Aorta (tissue), 5 donors: ENCODE measurements around the gene PPL. TPM values are rescaled to one million over a fixed set of nuclear protein-coding genes. Genes with fewer than 3 reads are reported as not detected.
"Not testable (repeated sequence)": the region's sequence is repeated elsewhere in the genome, so short reads cannot be mapped to it uniquely, and the experiment has no call there.

Experiments
- ATAC-seq: fragments of 200-7000 bp; cut with Tn5 transposase; one replicate; pipeline ENCODE4 v1.9.1; 2022; ENCODE audit warnings: moderate library complexity; ENCODE audit not compliant: low FRiP score
- DNase-seq, 2 donors: peaks; one replicate each; pipeline ENCODE4 v3.0.0-alpha.2; 2020
- H3K27ac ChIP-seq, 2 donors: one replicate each; pipeline ENCODE4 v1.5.1; 2013; ENCODE audit warnings: low read length in 2 of 2, mild to moderate bottlenecking in 2 of 2, moderate library complexity in 2 of 2, control low read depth in 1 of 2, inconsistent platforms in 1 of 2, low read depth in 1 of 2
- H3K27me3 ChIP-seq, 2 donors: one replicate each; pipeline ENCODE4 v1.6.1; 2013; ENCODE audit warnings: control low read depth in 1 of 2, low read length in 1 of 2, mild to moderate bottlenecking in 1 of 2, moderate library complexity in 1 of 2; ENCODE audit not compliant: insufficient read depth in 2 of 2, control insufficient read depth in 1 of 2
- H3K36me3 ChIP-seq, 2 donors: one replicate each; pipeline ENCODE4 v1.6.1; 2013; ENCODE audit warnings: control low read depth in 1 of 2, low read length in 1 of 2, mild to moderate bottlenecking in 1 of 2; ENCODE audit not compliant: insufficient read depth in 2 of 2, control insufficient read depth in 1 of 2
- H3K4me1 ChIP-seq, 2 donors: one replicate each; pipeline ENCODE4 v1.6.1; 2013; ENCODE audit warnings: low read length in 2 of 2, control low read depth in 1 of 2, mild to moderate bottlenecking in 1 of 2, moderate library complexity in 1 of 2; ENCODE audit not compliant: insufficient read depth in 2 of 2, control insufficient read depth in 1 of 2
- H3K4me3 ChIP-seq, 2 donors: one replicate each; pipeline ENCODE4 v1.5.1; 2013; ENCODE audit warnings: low read length in 2 of 2, control low read depth in 1 of 2, mild to moderate bottlenecking in 1 of 2
- H3K9me3 ChIP-seq: one replicate; pipeline ENCODE4 v1.6.1; 2013; ENCODE audit warnings: mild to moderate bottlenecking, low read length; ENCODE audit not compliant: control insufficient read depth
- WGBS, 2 donors: extraction: QIAGEN DNeasy Blood & Tissue Kit; methylation state at CpG; one replicate each; pipeline ENCODE4 v1.1.7; 2013; 5-methylcytosine and 5-hydroxymethylcytosine counted together
- intact Hi-C, 2 donors: fragments of 100-400 bp; cut with DNase I; formaldehyde crosslinking; loops; one replicate each; pipeline versions ENCODE4 v1.14.2 to v1.15.0; 2022
- polyA plus RNA-seq, 2 donors: library from polyadenylated mRNA; stranded (reverse); fragments of 200-250 nt; gene quantifications; one replicate each; pipeline ENCODE4 v1.2.3, GENCODE V29; 2013
- total RNA-seq, 2 donors: library from RNA; stranded (reverse); fragmentation: NEBNext Ultra II Directional; extraction: Animal tissue kit (Norgen Biotek cat#: 25700); gene quantifications; one replicate each; pipeline ENCODE4 v1.2.1, GENCODE V29; 2021
- donor health status: healthy with polysubstance abuse.
- donor health status: Bipolar disorder and iron deficiency.
- donor health status: DM: no; HTN: no; CAD: no.
- donor health status: DM: no; HTN: no; CAD: no.
- donor health status: DM: yes; HTN: yes; CAD: no.

The PPL gene
- total and polyA plus RNA-seq, 4 donors = 5.9 to 23.9 (median 17.4) TPM

DNA sequence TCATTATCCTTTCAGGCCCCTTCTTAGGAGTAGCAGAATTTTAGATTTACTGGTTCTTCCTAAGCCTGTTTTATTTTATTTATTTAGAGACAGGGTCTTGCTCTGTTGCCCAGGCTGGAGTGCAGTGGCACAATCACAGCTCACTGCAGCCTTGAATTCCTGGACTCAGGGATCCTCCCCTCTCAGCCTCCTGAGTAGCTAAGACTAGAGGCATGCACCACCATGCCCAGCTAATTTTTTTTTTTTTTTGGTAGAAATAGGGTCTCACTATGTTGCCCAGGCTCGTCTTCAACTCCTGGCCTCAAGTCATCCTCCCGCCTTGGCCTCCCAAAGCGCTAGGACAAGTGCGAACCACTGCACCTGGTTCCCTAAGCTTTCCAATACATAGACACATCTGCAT, 7.3 kb downstream of the PPL start:
- DNase-seq, intact Hi-C loops: not testable (repeated sequence)
- WGBS, 2 donors = 96 to 100% methylated on average over 4 of the region's 4 CpGs

DNA sequence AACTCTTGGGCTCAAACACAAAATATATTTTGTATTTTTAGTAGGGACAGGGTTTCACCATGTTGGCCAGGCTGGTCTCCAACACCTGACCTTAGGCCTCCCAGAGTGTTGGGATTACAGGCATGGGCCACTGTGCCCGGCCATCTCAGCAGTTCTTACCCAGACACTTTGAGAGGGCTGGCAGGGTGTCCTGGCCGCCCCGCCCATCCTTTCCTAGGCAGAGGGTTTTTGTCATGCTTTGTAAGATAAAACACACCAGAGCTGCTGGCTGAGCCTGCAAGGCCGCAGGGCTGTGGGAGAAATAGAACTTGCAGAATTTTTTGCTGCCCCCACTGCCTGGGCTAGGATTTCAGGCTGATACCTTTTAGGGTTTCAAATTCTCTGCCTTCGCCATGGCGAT, 8.7 kb downstream of the PPL start:
- no peak for ATAC-seq
- WGBS, 2 donors = 94 to 95% methylated on average over 6 of the region's 6 CpGs
- DNase-seq = no peak

More for the DNA sequence above, 7.3 kb downstream of the PPL start:
- not testable (repeated sequence) for H3K27me3 ChIP-seq, H3K27ac ChIP-seq, ATAC-seq, H3K9me3 ChIP-seq, H3K4me1 ChIP-seq, H3K36me3 ChIP-seq, H3K4me3 ChIP-seq

DNA sequence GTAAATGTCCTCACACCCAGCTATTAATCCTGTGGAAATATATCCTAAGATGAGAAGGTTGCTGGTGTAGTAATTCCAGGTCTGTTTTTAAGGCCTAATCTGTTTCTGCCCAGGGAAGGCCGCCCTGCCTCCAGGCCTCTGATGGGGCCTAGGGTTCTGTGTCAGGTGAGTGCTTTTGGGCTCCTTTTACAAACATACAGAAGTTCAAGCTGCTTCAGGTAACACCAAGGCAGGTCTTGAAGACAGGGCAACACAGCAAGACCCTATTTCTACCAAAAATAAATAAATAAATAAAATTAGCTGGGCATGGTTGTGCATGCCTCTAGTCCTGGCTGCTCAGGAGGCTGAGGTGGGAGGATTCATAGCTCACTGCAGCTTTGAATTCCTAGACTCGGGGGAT, 9.3 kb downstream of the PPL start:
- ATAC-seq (no peak), DNase-seq (no peak)

More for the DNA sequence above, 8.7 kb downstream of the PPL start:
- Histone ChIP-seq H3K9me3 (no peaks in the 10 kb centered on the region), H3K4me1 (no peaks in the 10 kb centered on the region), H3K27ac (no peak overlapping the region), H3K27me3 (no peaks in the 10 kb centered on the region), H3K4me3 (no peak overlapping the region), H3K36me3 (no peaks in the 10 kb centered on the region)
- intact Hi-C loops = no loop called here

DNA sequence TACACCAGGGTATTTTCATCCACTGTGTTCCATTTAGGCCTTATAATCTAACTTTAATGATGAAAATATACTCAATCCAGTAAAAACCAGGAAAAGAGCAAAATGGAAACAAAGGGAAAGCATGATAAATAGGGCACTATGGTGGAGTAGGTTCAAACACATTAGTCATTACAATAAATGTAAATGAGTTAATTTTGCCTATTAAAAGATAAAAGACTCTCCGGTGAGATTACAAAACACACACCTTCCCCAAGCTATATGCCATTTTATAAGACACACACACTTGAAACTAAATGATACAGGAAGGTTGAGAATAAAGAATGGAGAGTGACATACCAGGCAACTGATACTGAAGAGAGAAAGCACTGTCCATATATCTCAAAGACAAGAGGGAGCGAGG, 10.0 kb downstream of the PPL start:
- intact Hi-C loops = no loop called here
- WGBS, 2 donors = 96% methylated on average over 2 of the region's 2 CpGs

More for the DNA sequence above, 9.3 kb downstream of the PPL start:
- WGBS, 2 donors = 71 to 100% methylated on average over 2 of the region's 2 CpGs
- no peaks in the 10 kb centered on the region for H3K4me1 ChIP-seq
- no peaks in the 10 kb centered on the region for H3K9me3 ChIP-seq
- intact Hi-C loops = no loop called here
- H3K27ac ChIP-seq = no peak overlapping the region
- no peak overlapping the region for H3K4me3 ChIP-seq
- no peaks in the 10 kb centered on the region for H3K36me3 ChIP-seq
- H3K27me3 ChIP-seq = no peaks in the 10 kb centered on the region

DNA sequence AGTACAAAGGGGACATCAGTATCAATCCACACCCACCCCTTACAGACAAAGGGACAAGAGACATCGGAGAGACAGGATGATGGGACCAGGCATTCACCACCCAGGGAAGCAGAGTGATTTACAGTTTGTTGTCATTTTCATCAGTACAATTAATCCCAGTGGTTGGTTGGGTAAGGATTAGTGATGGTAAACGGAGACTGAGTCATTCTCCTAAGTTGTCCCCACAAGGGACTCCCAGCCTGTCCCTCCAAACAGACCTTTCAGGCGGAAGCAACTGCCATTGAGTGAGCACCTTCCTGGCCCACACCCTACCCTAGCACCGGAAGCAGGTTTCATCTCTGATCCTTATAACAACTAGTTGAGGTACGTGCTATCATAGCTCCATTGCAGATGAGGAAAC, 11.2 kb downstream of the PPL start:
- Histone ChIP-seq H3K36me3 (no peaks in the 10 kb centered on the region), H3K4me1 (no peaks in the 10 kb centered on the region), H3K27me3 (no peaks in the 10 kb centered on the region), H3K27ac (no peak overlapping the region), H3K9me3 (no peaks in the 10 kb centered on the region), H3K4me3 (no peak overlapping the region)
- intact Hi-C loops = no loop called here
- no peak for DNase-seq
- no peak for ATAC-seq
- WGBS, 2 donors = 93 to 96% methylated on average over 5 of the region's 5 CpGs

More for the DNA sequence above, 10.0 kb downstream of the PPL start:
- no peak for ATAC-seq
- H3K27me3 ChIP-seq = no peaks in the 10 kb centered on the region
- DNase-seq = no peak
- H3K36me3 ChIP-seq = no peaks in the 10 kb centered on the region
- H3K4me3 ChIP-seq = no peak overlapping the region
- no peaks in the 10 kb centered on the region for H3K4me1 ChIP-seq
- no peaks in the 10 kb centered on the region for H3K9me3 ChIP-seq
- H3K27ac ChIP-seq = no peak overlapping the region

DNA sequence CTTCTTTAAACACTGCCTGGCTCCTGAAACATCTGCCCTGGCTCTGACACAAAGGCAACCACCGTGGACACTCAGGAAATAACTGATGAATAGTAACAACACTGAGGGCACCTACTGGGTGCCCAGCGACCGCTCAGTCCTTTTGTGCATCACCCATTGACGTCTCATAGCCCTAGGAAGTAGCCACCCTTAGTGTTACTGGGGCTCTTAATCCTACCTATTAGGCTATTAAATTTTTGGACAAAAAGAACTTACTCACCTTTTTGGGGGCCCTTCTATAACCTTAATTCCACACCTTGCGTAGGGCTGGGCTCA, 11.7 kb downstream of the PPL start:
- intact Hi-C loops = no loop called here
- WGBS, 2 donors = 78 to 82% methylated on average over 5 of the region's 5 CpGs
- Histone ChIP-seq H3K4me1 (no peaks in the 10 kb centered on the region), H3K27ac (no peak overlapping the region), H3K9me3 (no peaks in the 10 kb centered on the region), H3K36me3 (no peaks in the 10 kb centered on the region), H3K4me3 (no peak overlapping the region), H3K27me3 (no peaks in the 10 kb centered on the region)
- DNase-seq = no peak
- ATAC-seq = no peak

DNA sequence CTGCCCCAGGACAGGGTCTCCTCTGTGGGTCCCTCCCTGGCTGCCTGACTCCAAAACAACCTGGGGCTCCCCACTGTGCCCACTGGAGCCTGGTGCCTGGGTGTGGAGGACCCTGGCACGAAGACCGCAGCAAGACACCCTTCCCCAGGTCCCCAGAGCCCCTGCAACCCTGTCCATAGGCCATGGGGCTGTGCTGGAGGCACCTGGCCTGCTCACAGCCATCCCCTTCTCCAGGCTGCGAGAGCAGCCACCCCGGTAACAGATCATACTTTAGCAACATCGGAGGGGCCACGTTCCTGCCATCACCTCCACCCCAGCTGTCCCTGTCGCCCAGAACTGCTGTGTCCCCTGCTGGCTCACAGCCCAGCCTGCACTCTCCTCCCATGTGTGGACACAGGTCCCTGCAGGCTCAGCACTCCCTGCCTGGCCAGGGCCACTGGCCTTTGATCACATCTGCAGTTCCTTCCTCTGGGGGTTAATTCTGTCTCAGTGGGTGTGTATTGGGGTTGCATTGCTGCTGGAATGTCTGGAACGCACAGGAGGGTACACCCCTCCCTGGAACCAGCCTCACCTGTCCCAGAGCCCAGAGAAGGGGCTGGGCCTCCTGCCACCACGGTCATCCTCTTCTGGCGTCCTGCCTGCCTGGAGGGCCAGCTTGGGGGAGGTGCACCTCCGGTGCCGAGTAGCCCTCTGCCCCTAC, 12.2 kb downstream of the PPL start:
- no peak for ATAC-seq
- 50 to 52% methylated on average over 12 of the region's 12 CpGs for WGBS, 2 donors
- no peaks in the 10 kb centered on the region for H3K27me3 ChIP-seq
- H3K4me1 ChIP-seq = no peaks in the 10 kb centered on the region
- H3K9me3 ChIP-seq = no peaks in the 10 kb centered on the region
- intact Hi-C loops = no loop called here
- no peak overlapping the region for H3K27ac ChIP-seq
- no peak for DNase-seq
- no peaks in the 10 kb centered on the region for H3K36me3 ChIP-seq
- no peak overlapping the region for H3K4me3 ChIP-seq

DNA sequence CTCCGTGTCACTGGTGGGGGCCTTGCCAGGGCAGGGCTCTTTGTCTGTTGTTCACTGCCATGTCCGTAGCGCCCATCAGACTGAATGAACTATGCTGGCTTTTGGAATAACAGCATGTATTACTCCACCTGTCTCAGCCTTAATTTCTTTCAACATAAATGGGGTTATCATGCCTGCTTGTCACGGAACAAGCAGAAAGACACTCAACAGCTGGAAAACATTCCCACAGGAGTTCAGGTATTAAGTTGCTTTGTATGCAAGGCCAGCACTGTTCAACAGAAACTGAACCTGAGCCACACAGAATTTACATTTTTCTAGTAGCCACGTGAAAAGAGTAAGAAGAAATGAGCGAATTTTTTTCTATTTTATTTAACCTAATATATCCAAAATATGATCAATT, 13.1 kb downstream of the PPL start:
- Histone ChIP-seq H3K27me3 (no peaks in the 10 kb centered on the region), H3K27ac (no peak overlapping the region), H3K9me3 (no peaks in the 10 kb centered on the region), H3K4me1 (no peaks in the 10 kb centered on the region), H3K36me3 (no peaks in the 10 kb centered on the region), H3K4me3 (no peak overlapping the region)
- intact Hi-C loops = no loop called here
- 82 to 83% methylated on average over 6 of the region's 6 CpGs for WGBS, 2 donors
- ATAC-seq (no peak), DNase-seq (no peak)

DNA sequence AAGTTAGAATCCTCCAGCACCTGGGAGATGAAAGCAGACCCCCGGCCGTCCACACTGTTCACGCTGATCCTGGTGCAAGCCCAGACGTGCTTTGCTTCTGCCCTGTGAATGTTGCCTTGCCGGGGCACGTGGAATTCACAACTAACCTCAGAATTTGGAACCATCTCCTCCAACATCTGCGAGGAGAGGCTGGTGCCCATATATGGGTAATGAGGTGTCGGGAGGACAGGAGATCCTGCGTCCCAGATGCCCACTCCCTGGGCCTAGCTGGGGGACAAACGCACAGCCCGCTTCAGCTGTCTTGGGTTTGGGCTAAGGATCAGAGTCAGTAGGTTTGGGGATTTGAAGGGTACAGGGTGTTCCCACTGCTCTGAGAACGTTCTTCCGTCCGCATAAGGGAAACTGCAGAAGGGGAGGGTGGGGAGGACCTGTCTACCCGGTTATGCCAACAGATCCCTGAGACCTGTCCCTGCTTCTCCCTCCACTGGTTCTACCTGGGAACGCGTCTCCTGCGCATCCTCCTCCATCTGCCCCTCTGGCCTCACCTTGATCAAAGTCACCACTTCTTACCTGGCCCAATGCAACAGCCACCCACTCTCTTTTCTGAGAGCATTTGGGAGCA, 14.1 kb downstream of the PPL start:
- H3K4me1 ChIP-seq = no peaks in the 10 kb centered on the region
- no peak for ATAC-seq
- no peak overlapping the region for H3K27ac ChIP-seq
- H3K36me3 ChIP-seq = no peaks in the 10 kb centered on the region
- no peak for DNase-seq
- 59 to 61% methylated on average over 18 of the region's 18 CpGs for WGBS, 2 donors
- intact Hi-C loops = no loop called here
- no peaks in the 10 kb centered on the region for H3K9me3 ChIP-seq
- H3K27me3 ChIP-seq = no peaks in the 10 kb centered on the region
- H3K4me3 ChIP-seq = no peak overlapping the region
